ENCODE measurements around the gene MAPK8.

MAPK8 gene

GRCh38 chr10:48384699-48384982 is 78.2 kb downstream of the MAPK8 start:
- DNase-seq (ENCODE audit: low read depth in 2 of 2), result no peak

GRCh38 chr10:48389272-48389671 is 82.8 kb downstream of the MAPK8 start:
- no peak for DNase-seq (ENCODE audit: low read depth in 2 of 2)

DNA sequence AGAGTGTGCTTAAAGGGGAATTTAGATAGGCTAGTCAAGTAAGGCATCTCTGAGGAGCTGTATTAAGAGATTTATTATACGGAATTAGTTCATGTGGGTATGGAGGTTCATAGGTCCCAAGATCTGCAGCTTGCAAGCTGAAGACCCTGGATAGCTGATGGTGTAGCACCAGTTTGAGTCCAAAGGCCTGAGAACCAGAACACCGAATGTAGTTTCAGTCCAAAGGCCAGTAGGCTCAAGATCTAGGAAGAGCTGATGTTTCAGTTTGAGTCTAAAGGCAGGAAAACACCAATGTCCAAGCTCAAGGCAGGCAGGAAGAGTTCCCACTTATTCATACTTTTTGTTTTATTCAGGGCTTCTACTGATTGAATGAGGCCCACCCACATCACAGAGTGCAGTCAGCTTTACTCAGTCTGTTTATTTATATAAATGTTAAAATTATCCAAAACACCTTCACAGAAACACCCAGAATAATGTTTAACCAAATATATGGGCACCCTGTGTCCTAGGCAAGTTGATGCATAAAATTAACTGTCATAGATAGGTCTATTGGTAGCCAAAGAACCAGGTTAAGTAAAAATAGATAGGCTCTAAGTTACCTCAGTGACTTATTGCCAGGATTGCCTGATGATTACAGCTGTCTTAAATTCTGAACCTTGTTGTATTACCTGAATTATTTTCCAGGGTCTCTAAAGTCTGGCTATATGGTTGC is 83.5 kb downstream of the MAPK8 start:
- no peak for DNase-seq (ENCODE audit: low read depth in 2 of 2)

GRCh38 chr10:48390558-48390871 is 84.0 kb downstream of the MAPK8 start:
- no peak for DNase-seq (ENCODE audit: low read depth in 2 of 2)

DNA sequence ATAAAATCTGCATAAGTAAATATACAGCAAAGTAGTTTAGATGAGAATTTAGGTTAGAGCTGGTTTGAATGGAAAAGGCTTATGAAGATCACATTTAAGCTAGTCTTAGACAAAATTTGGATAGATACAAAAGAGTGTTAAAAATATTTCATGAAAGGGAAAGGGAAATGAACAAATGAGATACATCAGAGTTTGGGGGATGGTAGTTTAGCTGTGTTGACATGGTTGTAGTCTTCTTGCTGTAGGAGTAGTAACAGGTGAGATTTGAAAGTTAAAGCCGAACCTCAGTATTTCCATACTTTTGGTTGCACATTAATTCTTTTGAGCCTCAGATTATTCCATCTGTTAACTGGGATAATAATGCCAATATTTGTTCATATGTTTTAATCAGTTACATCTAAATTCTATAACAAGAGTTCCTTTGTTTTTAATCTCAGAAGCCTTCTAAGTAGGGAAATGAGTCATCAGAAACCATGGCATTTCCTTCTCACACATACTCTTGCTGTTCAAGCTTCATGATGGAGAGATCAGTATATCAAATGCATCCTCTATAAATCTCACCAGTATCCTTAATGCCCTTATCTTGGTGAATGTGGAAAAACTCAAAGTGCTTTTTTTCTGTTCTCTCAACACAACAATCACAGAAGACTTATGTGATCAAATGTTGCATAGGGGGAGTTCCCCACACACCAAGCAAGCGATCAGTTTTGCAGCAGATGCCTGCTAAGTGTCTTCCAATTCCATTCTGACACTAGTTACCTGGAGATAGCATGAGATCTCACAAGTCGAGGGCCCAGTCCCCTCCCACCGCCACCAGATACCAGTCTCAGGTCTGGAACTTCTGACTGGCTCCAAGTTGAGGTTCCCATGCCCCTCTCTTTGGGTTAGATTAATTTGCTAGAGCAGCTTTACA is 84.7 kb downstream of the MAPK8 start:
- no peak for DNase-seq (ENCODE audit: low read depth in 2 of 2)

DNA sequence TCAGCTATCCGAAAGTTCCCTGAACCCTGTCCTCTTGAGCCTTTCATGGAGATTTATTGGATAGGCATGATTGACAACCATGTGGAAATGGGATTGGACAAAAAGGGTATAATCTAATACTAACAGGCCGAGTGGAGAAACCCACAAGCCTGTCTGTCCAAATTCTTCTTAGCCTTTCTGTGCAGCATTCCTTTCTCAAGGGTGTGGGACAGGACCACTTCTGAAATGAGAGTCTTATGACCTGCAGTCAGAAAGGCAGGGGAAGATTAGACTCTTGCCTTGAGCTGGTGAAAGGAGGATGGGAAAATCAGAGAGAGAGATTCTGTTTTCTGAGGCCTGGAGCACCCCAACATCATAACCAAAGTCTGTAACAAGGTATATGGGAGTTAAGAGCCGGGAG is 85.5 kb downstream of the MAPK8 start:
- no peak for DNase-seq (ENCODE audit: low read depth in 2 of 2)

DNA sequence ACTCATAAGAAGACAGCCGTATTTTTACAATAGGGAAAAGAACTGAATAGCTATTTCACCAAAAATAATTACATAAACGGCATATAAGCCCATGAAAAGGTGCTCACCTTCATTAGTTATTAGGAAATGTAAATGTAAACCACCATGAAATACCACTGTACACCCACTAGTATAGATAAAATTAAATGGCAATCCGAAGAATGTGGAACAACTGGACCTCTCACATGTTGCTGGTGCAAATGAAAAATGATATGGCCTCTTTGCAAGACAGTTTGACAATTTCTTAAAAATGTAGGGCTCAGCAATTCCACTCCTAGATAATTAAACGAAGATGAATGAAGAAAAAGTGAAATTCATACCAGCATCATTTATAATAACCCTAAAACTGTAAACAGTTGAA is 91.8 kb downstream of the MAPK8 start:
- no peak for DNase-seq (ENCODE audit: low read depth in 2 of 2)

DNA sequence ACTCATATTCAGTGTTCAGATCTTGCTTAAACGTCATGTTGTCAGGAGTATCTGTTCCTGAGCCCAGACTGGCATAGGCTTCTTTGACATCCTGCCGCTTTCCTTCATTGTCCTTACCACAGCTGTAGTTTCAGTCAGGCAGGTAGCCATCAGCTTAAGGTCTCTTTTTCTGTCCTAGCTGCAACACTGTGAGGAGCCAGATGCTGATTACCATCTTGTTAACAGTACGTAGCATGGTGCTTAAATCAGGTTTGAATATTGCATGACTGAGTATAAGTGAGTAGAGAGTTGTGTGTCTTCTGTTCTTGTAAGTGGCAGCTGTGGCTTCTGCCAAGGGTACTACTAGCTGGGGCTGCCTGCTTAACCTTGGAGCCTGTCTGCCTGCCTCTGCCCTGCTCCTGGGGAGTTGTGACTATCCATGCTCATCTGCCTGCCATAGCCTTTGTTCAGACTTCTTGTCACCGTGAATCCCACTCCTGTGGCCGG is 92.6 kb downstream of the MAPK8 start:
- DNase-seq (ENCODE audit: low read depth in 2 of 2), result no peak

- DNase-seq (ENCODE audit: low read depth in 2 of 2), result no peak
These were observed 93.1 kb downstream of the MAPK8 start for GRCh38 chr10:48399551-48399950.

- DNase-seq (ENCODE audit: low read depth in 2 of 2), result no peak
These were observed 93.8 kb downstream of the MAPK8 start for GRCh38 chr10:48400129-48400849.

DNA sequence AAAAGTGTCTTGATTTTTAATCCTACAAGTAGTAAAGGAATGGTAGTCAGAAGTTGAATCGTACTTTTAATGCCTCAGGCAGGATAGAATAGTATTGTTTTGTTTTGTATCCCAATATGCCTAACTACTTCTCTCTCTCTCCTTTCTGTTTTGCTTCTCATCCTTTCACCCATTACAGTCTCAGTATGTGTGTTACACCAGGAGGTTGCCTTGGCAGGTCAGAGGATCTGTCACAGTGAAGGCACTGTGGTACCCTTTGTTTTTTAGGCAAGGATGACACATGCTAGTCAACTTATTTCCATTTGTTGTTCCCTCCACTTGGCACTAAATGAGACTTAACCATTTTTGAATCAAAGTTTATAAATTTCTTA is 94.4 kb downstream of the MAPK8 start:
- DNase-seq (ENCODE audit: low read depth in 2 of 2), result no peak

- DNase-seq (ENCODE audit: low read depth in 2 of 2), result no peak
These were observed 98.2 kb downstream of the MAPK8 start for GRCh38 chr10:48404646-48405045.

DNA sequence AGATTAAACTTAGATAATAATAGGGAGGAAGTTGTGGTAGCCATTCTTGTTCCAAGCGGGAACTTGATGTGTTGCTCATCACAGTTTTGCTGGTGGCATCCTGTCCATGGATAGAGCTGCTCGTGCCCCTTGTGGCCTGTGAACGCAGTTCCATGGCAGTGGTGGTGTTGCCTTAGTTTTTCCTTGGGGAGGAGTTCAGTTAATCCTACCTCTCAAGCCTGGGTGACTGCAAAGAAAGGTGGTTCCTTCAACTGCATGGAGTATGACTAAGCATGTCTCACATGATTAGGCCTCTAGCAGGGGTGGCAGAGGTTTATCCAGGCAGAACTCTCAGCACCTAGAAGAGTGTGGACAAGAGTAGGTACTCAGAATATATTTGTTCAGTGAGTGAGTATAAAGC is 99.7 kb downstream of the MAPK8 start:
- no peak for DNase-seq (ENCODE audit: low read depth in 2 of 2)

- no peak for DNase-seq (ENCODE audit: low read depth in 2 of 2)
These were observed 100.2 kb downstream of the MAPK8 start for GRCh38 chr10:48406658-48407057.

DNA sequence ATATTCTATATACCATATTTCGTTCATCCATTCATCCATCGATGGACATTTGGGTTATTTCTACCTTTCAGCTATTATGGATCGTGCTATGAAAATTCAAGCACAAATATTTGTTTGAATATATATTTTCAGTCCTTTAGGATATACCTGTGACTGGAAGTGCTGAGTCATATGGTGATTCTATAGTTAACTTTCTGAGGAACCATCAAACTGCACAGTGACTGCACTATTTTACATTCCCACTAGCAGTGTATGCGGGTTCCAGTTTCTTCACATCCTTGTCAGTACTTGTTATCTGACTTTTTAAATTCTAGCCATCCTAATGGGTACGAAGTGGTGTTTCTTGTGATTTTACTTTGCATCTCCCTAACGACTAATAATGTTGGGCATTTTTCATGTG is 104.0 kb downstream of the MAPK8 start:
- no peak for DNase-seq (ENCODE audit: low read depth in 2 of 2)

DNA sequence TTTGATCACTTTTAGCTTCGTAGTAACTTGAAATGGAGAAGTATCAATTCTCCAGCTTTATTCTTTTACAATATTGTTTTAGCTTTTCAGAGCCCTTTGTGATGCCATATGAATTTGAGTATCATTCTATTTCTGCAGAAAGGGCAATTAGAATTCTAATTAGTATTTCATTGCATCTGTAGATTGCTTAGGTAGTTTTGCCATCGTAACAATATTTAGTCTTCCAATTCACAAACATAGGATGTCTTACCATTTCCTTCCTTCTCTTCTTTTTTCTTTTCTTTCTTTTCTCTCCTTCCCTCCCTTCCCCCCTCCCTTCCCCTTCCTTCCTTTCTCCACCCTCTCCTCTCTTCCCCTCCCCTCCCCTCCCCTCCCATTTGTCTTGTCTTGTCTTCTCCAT is 105.0 kb downstream of the MAPK8 start:
- no peak for DNase-seq (ENCODE audit: low read depth in 2 of 2)

GRCh38 chr10:48412081-48412480 is 105.6 kb downstream of the MAPK8 start:
- no peak for DNase-seq (ENCODE audit: low read depth in 2 of 2)

DNA sequence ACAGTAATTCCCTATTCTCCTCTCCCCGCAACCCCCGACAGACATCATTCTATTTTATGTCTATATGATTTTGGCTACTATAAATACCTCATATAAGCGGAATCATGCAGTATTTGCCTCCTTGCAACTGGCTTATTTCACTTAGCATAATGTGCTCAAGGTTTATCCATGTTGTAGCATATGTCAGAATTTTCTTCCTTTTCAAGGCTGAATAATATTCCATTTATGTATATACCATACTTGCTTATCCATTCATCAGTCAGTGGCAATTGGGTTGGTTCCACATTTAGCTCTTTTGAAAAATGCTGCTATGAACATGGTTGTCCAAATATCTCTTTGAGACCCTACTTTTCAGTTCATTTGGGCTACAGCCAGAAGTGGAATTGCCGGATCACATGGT is 106.5 kb downstream of the MAPK8 start:
- DNase-seq (ENCODE audit: low read depth in 2 of 2), result no peak

GRCh38 chr10:48414160-48414559 is 107.7 kb downstream of the MAPK8 start:
- DNase-seq (ENCODE audit: low read depth in 2 of 2), result no peak

GRCh38 chr10:48414778-48415177 is 108.3 kb downstream of the MAPK8 start:
- no peak for DNase-seq (ENCODE audit: low read depth in 2 of 2)

DNA sequence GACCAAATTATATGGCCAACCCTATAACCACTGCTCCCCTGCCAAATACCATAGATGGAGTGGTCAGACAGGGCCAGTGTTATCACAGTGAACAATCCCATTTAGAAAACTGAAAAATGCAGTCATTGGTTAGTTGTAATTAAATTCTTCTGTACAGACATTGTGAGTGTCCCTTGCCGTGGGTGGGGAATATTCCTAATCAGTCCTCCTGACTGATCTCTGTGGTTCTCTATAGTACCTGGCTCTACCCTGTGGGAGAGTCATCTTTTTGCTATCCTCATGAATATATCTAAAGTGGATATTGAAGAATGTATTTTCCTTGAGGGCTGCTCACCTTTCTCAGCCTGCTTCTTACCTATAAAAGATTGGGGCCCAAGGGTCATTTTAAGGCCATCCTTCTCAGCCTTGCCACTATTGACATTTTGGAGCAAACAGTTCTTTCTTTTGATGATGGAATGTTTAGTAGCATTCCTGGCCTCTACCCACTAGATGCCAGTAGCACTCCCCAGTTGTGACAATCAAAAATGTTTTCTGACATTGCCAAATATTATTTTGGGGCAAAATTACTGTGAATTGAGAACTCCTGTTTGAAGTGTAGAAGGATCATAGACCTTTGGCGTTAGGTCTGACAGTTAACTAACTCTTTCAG is 110.2 kb downstream of the MAPK8 start:
- DNase-seq (ENCODE audit: low read depth in 2 of 2), result no peak

DNA sequence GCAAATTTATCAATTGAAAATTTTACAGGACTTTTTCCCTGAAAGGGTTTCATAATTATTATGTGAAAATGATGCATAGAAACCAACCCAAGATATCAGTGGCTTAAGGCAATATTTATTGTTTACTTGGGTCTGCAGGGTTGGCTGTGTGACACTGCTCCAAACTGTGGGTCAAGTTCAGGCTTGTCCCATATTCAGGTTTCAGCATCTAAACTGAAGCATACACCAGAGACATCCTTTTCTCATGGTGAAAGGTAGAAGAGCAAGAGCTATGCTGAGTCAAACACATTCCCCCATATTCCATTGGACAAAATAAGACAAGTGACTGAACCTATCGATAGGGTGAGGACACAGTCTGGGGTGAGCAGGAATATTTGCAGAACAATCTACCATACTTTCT is 110.9 kb downstream of the MAPK8 start:
- DNase-seq (ENCODE audit: low read depth in 2 of 2), result no peak
